GM21360 (cell line): Measurements from ENCODE around the gene MRPL37.

Source experiments
- ATAC-seq: cut with Tn5 transposase; IDR thresholded peaks from one replicate; pipeline ENCODE4 v1.9.1; 2021; ENCODE audit warnings: mild to moderate bottlenecking, moderate library complexity; ENCODE audit not compliant: unreplicated experiment

MRPL37 gene

DNA sequence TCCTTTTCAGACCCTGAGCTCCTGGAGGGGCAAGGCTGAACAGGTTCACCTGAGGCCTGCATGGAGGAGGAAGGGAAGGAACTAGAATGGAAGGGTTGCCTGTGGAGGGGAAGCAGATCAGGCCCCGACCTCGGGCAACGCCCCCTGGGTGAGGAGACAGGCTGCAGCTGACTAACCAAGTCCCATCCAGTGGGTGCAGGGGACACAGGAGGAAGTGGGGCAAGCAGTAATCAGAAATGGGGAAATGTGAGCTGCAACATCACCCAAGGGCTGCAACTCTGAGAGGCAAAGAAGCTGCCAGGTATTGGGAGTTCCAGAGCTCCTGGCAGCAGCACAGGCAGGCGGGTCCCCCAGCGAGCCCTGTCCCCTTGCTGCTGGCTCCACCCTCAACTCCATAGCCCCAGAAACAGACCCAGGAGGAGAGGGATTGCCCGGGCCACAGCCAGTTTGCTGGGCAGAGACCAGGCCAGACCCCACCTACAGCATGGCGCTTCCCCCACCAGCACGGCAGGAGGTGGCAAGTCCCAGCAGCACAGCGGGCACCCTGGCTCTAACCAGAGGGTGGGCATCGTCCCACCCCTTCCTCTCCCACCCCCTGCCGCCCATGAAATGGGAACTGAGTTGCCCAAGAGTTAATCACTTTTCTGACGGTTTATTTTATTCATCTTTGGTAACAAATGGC, 38.5 kb downstream of the MRPL37 start:
- no peak for ATAC-seq

DNA sequence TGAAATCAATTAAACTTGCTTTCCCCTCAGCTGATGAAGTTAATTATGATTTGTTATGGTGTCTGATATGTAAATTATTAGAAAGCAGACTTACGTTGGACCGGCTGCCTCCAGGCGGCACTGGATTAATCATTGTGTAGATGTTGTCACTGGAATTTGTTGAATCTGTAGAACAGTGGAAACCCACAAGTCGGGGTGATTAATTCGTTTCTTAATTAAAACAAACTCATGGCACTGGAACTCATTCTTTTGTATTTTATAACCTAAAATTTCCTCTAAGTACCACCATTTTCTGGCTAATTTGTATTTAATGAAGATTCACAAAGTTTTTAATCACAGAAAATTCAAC, 39.0 kb downstream of the MRPL37 start:
- ATAC-seq, result no peak

DNA sequence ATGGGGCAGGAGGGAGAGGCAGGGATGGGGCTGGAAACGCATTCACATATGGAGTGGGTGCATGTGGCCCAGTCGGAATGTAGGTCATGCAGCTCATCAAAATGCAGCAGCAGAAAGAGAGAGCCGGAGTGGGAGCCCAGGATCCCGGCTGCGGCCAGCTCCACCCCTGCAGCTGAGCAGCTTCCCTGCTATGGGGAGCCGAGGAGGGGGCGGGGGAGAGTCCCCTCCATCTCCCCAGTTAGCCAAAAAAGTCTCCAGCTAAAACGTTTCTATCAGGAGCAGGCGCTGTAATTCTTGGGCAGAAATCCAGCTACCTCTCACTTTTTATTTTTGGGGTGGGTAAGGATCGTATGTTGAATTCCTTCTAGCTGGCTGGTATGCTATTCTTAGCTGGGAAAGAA, 39.7 kb downstream of the MRPL37 start:
- ATAC-seq, result no peak

DNA sequence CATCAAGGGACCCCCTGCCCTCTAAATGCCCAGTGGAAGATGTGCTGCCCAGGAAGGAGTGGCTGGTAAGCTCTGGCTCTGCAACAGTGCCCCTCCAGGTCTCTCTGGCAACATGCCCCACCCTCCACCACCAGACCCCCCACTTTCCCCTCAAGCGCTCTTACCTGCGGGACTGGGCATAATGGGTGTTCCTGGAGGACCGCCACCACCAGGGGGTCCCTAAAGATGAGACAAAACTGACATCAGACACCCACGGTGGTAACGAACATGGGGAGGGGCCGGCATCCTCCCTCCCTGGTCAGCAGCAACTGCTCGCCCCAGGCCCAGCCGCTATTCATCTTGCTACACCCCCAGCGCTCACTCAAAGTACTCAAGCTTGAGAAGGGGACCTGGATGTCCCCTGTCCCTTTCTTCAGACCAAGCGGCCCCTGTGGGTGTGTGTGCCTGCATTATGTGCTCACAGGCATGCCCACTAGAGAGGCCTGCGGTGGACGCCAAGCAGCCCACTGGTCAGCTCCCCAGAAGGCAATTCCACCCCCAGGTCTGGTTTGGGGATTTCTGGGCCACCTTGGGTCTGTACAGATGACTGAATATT, 40.9 kb downstream of the MRPL37 start:
- no peak for ATAC-seq

DNA sequence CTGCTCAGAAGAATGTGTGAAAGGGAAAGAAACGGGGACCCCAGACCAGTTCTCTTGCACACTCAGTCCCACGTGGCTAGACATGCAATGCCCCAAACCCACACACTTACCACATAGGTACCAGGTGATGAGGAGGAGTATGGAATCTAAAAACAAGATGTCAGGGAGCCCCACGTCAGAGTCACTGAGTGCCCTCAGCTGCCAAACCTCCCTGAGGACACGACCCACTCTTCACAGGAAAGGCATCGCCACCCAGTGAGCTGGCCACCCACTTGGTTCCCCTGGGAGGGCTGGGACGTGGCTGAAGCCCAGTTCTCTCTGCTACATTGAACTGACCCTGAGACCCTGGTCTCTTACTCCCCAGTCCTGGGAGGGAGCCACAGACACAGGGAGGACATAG, 41.4 kb downstream of the MRPL37 start:
- ATAC-seq, result no peak

DNA sequence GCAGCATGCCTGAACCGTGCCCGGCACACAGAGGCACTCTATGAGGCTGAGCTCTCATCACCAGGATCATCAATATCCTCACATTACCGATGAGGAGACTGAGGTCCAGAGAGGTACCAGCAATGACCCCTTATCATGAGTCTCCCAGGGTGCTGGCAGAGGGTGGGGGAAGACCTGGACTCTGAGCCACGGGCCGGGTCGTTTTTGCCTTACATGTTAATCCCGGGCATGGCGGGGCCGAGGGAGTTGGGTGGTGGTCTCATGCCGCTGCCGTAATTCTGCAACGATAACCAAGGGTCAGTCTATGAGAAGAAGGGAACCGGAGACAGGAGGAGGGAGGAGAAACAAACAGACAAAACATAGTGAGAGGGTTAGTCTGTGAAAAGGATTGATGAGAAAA, 43.1 kb downstream of the MRPL37 start:
- ATAC-seq, result no peak

DNA sequence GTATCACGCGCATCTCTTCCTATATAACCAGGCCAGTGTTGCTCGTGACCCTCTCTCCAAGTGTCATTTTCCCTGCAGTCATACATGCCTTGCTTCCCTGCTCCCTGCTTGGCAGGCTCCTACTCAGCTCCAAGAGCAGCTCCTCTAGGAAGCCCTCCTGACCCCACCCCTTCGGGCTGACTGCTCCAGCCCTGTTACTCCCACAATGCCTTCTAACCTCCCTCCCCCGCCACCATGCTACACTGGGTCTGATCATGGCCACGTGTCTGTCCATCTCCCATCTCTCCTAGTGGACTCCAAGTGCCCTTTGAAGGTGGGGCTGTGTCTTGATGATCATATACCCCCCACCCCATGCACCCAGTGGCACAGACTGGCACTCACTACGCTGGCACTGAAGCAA, 44.7 kb downstream of the MRPL37 start:
- no peak for ATAC-seq

DNA sequence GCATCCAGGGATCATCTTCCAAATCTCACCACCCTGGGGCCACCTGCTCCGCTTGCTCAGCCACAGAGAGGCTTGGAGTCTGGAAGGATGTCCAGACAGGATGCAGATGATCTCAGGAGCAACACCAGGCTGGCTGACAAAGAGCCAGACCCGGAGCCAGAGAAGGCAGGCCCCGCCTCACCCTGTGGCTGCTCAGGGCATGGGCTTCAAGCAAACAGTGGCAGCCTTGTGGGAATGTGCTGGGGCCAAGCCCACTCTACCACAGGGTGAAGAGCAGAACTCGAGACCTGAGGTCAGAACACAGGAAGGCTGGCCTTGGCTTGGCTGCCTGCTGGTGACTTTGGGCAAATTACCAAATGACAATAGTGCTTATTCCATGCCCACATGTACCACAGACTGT, 45.5 kb downstream of the MRPL37 start:
- no peak for ATAC-seq

DNA sequence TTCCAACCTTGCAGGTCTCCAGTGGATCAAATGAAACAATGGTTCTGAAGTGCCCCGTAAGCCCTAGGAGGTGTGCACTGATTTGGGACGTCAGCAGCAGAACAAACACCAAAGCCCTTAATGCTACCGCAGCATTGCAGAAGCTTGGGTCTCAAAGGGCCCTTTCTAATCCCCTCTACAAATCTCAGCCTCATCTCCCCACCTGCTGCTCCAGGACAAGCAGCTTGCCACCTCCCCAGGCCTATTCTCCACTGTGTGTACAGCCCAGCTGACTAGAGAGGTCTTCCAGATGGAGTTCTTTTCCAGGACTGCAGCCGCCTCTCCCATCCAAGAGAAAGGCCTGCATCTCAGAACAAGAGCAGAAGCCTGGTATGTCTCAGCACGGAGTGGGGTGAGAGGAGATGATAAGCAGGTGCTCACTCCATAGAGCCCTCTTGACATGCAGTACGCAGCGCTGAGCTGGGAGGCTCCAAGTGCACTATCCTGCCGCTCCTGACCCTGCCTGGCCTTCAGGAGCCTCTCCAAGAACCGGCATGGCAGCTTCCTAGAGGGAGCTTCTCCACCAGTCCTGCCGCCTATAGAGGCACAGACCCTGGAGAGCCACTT, 46.3 kb downstream of the MRPL37 start:
- no peak for ATAC-seq

DNA sequence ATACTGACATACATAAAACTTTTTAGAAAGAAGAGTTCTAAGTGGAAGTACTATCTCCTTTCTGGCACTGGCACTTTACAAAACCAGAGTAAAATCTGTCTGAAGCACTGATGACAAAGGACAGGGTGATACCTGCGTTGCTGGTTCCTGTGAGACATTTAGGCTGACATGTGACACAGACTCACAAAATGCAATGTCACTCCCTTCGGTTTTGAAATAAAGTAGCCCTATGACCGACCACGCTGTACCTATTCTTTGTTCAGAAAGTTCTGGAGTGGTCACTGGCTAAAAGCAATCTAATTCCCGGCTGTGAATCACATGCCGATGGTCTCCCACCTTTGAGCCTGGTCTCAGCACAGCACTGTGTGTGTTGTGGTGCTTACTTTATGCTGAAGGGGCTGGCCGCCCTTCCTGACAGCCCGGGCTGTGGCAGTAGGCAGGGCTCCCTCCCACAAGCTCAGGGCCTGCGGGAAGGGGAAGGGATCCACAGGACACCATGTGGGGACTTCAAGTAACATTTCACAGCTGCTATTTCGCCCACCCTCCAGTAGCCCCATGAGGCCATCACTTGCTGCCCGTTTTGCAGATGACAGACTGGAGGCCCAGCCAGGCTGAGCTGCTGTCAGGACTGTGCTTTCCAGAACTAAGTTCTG, 48.0 kb downstream of the MRPL37 start:
- ATAC-seq, result no peak

DNA sequence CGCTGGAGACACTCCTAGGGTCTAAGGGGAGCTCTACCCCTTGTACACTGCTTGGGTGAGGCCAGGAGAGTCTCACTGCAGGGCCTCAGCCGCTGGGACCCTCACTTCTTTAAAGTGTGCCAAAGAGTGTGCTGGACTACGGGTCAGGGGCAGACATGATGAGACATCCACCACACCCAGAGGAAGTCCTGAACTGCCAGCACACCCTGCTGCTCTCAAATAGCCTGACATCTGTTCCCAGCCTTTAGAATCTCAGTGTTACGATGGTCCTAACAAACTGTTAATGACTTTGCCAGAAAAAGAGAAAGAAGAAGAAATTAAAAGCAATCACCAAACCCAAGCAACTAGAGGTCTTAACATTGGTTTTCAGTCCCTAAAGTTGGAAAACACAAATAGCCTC, 49.0 kb downstream of the MRPL37 start:
- no peak for ATAC-seq

DNA sequence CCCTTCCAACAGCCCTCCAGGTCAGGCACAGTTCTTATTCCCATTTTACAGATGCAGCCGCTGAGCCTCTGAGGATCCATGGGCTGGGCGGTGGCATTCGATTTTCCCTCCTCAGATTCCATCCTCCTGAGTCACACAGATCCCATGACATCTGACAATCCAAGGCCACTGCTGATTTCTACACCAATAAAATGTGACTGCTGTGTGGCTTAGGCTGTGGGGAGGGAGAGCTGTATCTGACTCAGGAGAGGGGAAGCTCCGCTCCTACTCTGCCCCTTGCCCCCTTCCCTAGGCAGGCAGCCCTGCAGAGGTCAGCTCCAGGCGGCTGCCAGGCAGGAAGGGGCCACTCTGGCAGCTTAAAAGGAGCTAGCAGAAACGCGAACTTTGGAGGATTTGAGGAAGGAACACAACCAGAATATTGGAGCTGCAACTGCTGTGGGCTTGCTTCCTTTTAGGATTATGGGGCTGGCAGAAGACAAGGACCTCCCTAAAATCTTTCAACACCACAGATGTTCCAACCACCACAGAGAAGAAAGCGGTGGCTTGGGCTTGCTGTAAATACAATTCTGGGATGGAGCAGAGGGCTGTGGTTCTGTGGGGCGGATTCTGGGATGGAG, 50.0 kb downstream of the MRPL37 start:
- ATAC-seq, result no peak

DNA sequence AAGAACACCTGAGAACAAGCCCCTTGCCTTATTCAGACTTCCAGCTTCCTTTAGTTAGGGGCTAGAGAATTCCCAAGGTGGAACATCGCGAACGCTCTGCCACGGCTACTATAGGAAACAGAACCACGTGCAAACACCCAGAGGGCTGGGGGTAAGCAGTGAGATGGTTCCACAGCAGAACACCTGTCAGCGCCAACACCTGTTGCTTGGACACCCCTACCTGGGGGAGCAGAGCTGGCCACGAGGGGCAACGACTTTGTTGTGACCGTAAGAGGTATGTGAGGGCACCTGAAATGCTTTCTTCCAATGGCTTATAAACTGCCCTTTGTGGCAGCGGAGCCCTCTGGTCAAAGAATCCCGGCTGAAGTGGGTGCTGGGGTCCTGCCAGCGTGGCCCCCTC, 50.7 kb downstream of the MRPL37 start:
- ATAC-seq, result no peak

DNA sequence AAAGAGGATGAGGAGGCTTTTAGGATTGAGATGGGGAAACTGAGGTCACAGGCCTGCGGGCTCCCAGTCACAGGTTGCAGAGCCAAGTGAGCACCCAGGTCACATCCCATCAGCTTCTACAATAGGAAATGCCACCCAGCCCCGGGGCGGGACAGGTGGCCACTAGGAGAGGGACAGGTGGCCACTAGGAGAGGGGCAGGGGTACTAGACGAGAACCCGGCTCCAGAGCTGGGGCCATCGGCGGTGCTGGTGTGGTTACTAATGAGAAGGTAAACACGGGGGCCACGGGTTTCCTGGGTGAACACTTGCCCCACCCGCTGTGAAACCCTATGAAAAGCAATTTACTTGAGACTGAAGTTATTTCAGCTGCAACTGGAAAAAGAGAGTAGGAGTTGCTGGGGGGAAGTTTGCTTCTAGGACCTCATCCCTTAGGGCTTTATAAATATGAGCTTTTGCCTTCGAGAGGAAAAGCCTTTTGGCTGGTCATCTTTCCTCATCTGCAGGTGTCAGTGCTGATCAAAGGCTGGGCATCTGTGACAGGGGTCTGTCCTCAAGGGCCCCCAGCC, 52.5 kb downstream of the MRPL37 start:
- no peak for ATAC-seq

DNA sequence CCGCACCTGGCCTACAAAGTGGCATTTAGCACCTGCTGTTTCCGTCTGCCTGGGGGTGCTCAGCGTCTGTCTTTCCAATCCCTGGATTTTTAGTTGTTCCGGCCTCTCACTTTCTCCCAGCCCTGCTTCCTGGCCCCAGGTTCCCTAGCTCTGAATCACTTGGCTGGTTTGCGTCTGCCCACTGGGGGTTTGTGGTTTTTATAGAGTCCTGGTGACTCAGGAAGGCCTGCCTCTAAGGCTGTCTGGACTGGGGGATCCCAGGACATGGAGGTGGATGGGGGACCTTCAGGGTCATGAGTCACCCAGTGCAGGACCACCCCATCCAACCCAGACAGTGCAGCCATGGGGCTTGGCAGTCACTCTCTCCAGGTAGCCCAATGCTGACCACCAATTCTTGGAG, 53.5 kb downstream of the MRPL37 start:
- no peak for ATAC-seq

DNA sequence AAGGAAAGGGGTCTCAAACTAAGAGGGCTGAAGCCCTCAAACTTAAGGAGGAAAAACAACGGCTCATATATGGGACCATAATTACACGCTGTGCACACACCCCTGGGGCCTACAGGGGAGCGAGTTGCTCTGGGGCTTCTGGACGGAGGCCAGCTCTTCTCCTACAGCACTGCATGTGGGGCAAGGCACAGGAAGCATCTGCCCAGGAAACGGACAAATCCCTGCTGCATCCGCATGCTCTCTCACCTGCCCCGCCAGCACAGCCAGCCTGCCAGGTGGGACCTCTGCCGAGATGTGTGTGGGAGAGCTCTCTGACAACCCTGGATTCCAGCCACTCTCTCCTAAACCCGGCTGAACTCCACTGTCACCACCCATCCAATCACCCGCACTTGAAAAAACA, 54.1 kb downstream of the MRPL37 start:
- ATAC-seq, result no peak

DNA sequence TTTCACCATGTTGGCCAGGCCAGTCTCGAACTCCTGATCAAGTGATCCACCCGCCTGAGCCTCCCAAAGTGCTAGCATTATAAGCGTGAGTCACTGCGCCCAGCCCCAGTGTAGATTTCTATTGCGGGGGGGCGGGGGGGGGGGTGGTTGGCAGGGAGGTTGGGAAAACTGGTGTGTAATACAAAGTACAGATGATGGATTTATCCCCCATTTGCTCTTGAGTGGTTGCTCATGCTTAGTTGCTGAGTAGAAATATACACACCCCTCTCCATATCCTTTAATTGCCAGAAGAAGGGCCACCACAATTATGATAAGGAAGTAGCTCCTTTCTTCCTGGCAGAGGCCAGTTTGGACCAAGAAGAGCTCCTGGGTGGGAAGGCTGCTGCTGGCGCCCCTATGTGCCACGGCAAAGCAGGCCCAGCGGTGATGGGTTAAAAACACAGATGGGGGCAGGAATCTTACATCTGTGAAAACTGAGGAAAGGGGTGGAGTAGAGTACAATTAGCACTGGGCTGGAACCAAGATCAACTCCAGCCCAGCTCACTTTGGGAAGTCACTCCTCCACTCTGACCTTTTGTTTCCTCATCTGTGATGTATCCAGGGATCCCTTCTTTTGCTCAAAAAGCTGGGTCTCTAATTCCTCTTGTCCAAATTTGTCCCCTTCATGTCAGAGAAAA, 55.2 kb downstream of the MRPL37 start:
- no peak for ATAC-seq

DNA sequence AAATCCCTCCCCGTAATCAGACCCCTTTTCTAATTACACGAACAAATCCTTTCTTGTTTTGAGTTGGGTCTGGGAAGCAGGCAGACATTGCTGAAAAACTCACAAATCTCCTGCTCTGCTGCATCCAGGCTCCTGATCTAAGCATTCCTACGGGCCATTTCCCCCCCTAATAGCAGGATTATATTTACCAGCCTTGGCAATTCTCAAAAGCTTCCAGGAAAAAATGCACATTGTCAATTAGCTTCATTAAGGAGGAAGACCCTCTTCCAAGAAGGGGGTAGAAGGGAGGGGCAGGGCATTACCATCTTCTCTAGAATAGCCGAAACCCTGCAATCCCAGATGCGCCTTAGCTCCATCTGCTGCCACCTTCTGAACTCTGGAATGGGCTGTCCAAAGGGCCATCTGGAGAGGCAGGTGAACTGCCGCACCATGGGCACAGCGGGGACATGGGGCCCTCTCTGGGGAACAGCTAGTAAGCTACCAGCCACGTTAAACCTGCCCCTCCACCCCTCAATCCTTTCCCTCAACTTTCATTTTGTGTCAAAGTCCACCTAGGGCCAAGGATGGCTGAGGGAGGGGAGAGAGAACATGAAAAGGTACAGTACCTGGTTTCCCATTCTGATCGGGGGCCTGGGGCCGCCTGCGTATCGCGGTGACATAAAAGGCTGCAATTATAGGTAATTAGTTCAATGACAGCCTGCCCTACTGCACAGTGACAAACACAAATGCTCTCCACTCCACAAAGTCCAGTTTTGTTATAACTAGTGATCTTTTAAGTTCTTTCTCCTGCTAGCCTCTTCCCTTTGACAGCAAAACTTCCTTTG, 56.8 kb downstream of the MRPL37 start:
- ATAC-seq, result no peak

DNA sequence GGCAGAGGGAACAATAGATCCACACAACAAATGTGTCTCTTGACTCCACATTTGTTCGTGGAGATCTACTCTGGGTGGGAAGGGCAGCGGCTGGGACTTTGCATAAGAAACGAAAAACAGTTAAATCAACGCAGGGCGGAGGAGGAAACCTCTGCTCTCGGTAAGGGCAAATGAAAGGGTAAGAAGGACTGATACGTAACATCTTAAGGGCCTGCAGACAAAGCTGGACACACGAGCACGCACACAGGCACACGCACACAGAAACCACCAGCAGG, 57.3 kb downstream of the MRPL37 start:
- no peak for ATAC-seq

DNA sequence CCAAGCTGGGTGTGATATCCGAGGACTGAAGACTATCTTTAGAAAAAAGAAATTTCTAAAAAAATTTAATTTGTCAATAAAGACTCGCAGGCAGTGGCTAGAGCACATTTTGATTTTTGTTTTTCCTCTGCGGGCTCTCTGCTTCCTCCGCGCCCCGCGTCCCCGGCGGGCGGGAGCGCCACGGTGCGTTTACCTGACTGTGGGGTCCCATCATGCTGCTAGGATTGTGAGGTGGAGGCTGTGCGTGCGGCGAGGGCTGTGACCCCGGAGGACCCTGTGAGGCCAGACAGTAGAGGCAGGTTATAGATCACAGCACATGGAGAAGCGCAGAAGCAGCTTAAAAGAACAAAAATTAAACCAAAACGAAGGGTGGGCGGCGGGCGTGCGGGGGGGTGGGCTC, 57.9 kb downstream of the MRPL37 start:
- ATAC-seq, result no peak
